NCI-H82 treated with DMSO at 0.1 percent for 48 hours (cell line): ENCODE data around the gene CDH11.

Source experiments
- DNase-seq: peaks from one replicate; lab custom pipeline; 2025; ENCODE audit not compliant: unreplicated experiment; lab: John Stamatoyannopoulos, UW

CDH11 gene

GRCh38 chr16:64983231-64983630 lies 138.6 kb downstream of the CDH11 start:
- no peak for DNase-seq

GRCh38 chr16:64982581-64982980 lies 139.3 kb downstream of the CDH11 start:
- DNase-seq: no peak

- DNase-seq: no peak
Measured at GRCh38 chr16:64981568-64982281, 140.1 kb downstream of the CDH11 start.

- no peak for DNase-seq
Measured at GRCh38 chr16:64977206-64977920, 144.5 kb downstream of the CDH11 start.

- DNase-seq: no peak
Measured at GRCh38 chr16:64975821-64976220, 146.0 kb downstream of the CDH11 start.

- no peak for DNase-seq
Measured at GRCh38 chr16:64974381-64974780, 147.5 kb downstream of the CDH11 start.

GRCh38 chr16:64973171-64973570 lies 148.7 kb downstream of the CDH11 start:
- no peak for DNase-seq

- no peak for DNase-seq
Measured at GRCh38 chr16:64971171-64971570, 150.7 kb downstream of the CDH11 start.

- no peak for DNase-seq
Measured at GRCh38 chr16:64969221-64969620, 152.6 kb downstream of the CDH11 start.

GRCh38 chr16:64968539-64968938 lies 153.3 kb downstream of the CDH11 start:
- no peak for DNase-seq

GRCh38 chr16:64964126-64964540 lies 157.7 kb downstream of the CDH11 start:
- DNase-seq: no peak

- no peak for DNase-seq
Measured at GRCh38 chr16:64962786-64963185, 159.1 kb downstream of the CDH11 start.

- no peak for DNase-seq
Measured at GRCh38 chr16:64957246-64957645, 164.6 kb downstream of the CDH11 start.

GRCh38 chr16:64952177-64952576 lies 169.7 kb downstream of the CDH11 start:
- no peak for DNase-seq

GRCh38 chr16:64951193-64951592 lies 170.7 kb downstream of the CDH11 start:
- DNase-seq: no peak

GRCh38 chr16:64950731-64951130 lies 171.1 kb downstream of the CDH11 start:
- no peak for DNase-seq

- DNase-seq: no peak
Measured at GRCh38 chr16:64950262-64950661, 171.6 kb downstream of the CDH11 start.

GRCh38 chr16:64948056-64948455 lies 173.8 kb downstream of the CDH11 start:
- no peak for DNase-seq

- DNase-seq: no peak
Measured at GRCh38 chr16:64947651-64948050, 174.2 kb downstream of the CDH11 start.

- no peak for DNase-seq
Measured at GRCh38 chr16:64933885-64934284, 188.0 kb downstream of the CDH11 start.

GRCh38 chr16:64926476-64926875 lies 195.4 kb downstream of the CDH11 start:
- no peak for DNase-seq

- DNase-seq: no peak
Measured at GRCh38 chr16:64925166-64925565, 196.7 kb downstream of the CDH11 start.

- DNase-seq: no peak
Measured at GRCh38 chr16:64924086-64924485, 197.8 kb downstream of the CDH11 start.
